8988T (cell line): ENCODE data around the gene CDYL.

Experiments
- DNase-seq: peaks from one replicate; pipeline ENCODE4 v3.0.0; 2011

The CDYL gene

DNA sequence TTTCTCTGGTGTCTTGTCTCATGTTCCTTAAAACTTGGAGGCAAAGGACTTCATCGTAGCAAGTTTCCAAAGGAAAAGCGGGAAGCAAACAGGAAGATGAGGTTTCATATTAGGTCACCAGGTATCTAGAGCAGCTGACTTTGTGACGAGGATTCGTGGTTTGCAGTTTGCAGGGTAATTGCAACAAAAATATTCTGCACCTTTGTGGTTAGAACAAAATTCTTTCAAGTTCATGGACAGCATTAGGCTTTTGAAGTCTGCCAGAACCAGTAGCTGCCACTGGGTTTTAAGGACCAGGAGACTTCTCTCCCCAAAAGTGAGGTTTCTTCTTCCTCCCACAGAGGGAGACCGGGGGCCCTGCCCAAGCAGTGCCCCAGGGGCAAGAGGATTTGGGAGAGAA is 164.2 kb downstream of the CDYL start:
- DNase-seq, result no peak

DNA sequence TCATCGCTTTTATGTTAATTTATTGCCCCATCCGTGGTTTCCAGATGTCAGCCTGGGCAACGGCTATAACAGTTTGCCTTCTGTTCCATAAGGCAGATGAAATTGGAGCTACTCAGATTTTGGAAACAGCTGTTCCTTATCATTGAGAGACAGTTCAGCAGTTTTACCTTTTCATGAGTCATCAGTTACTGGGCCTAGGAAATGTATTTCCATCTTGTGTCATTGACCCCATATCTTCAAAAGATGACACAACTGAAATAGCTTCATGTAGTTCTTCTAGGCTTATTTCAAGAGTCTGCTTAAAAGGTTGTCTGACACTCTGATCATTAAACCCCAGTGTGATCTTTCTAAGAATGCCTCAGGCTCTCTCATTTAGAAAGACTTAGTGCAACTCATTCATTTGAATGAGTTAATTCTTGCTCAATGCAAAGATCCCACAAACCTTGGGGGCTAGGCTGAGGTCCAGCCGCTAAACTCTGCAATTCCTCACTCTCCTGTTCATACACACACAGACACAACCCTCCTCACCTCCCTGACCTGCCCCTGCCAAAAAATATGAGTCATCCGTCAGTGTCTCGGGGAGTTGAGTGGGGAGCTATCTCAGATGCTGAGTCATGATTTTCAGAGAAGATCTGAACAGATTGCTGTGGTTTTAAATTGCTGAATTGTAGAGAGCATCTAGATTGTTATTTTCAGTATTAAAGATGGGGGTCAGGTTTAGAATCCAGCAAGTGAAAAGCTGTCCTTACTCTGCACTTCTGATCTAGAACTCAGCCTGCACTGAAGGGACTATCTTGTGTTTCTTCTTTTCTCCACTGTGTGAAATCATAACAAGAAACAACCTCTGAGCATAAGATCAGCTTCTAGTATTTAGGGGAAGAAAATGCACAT is 165.8 kb downstream of the CDYL start:
- DNase-seq, result peak; percentile 62

GRCh38 chr6:4942673-4943009 is 166.4 kb downstream of the CDYL start:
- DNase-seq, result no peak

DNA sequence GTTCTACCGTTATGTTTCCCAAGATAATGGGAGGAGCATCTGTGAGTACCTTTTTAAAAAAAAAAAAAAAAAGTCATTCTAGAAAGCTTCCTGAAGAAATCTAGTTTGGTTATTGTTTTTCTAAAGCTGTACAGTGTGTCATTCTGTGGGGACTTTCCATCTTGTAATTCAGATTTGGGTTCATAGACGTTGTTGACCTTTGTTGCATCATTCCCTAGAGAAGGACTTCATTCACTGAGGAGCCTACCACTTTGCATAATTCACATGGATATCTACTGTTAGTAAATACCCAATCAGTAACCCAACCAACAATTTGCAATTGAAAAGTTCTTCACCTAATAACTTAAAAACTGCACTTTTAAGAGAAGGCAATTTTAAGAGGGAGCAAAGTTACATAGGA is 167.5 kb downstream of the CDYL start:
- DNase-seq, result no peak

DNA sequence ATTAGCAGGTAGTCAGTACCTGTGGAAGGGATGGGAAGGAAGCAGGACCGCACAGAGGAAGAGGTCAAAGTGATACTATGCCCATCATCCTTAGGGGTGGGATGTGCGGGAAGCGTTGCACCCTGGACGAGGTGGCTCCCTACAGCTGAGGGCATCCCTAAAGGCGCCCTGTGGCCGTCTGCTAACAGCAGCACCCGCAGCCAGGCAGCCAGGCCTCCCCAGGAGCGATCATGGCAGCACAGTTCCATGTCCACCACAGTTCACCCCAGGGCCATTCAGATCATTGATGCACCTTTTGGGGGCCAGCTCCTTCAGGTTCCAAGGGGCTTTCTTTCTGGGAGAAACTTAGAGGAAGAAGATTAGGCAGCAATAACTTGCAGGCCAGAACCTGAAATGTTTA is 168.1 kb downstream of the CDYL start:
- DNase-seq, result no peak

DNA sequence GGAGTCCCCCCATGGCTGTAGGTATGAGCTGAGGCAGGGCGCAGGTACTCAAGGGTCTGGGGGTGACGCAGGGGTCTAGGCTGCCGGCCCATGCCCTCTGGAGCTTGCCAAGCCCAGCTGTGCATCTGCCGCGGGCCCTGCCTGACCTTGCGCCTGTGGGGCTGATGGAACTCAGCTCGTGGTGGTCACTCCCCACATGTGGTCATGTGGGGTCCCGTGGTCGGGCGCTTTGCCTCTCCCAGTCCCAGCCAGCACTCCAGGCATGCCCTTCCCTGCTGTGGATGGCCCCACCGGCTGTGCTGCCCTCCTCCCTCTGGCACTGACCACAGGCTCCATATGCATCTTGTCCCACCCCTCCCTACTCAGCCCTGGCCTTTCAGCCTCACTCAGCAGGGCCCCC is 170.3 kb downstream of the CDYL start:
- no peak for DNase-seq

DNA sequence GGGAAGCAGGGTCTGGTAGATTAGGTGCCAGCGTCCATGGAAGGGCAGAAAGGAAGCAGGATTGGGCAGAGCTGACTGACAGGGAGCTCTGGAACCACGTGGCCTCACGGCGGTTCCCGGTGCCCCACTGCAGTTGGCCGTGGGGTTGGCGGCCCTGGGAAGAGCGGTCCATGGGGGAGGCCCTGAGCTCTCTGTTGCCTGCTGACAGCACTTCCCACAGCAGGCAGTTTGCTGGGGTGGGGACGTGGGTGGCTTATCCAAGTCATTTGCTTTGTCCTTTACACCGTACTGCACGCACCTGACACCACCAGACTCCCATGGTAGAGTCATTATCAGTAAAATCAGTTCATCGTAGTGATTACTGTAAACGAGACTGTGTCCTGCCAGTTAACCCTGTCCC is 171.5 kb downstream of the CDYL start:
- DNase-seq, result no peak

- no peak for DNase-seq
These were observed 172.7 kb downstream of the CDYL start for GRCh38 chr6:4948781-4949450.

DNA sequence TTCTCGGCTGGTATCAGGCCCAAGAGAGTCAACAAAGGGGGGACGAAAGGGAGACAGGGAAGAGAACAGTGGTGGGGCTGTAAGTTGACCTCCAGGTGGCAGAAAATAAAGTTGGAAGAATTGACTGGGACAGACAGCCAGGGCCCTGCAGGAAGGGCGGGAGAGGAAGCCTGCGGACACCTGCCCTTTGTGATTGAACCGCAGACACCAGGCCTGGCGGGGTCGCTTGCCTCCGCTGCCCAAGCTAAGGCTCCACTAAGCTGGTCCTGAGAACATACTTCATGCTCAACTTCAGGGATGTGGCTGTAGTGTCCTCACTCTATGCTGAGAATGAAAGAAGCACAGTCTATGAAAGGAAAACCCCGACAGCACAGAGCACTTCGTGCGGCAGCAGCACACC is 173.9 kb downstream of the CDYL start:
- DNase-seq, result no peak

GRCh38 chr6:4950836-4951533 is 174.8 kb downstream of the CDYL start:
- no peak for DNase-seq

GRCh38 chr6:4953440-4953839 is 177.2 kb downstream of the CDYL start:
- no peak for DNase-seq

- no peak for DNase-seq
These were observed 180.4 kb downstream of the CDYL start for GRCh38 chr6:4956625-4957024.

- DNase-seq, result no peak
These were observed 181.5 kb downstream of the CDYL start for GRCh38 chr6:4957521-4958231.

GRCh38 chr6:4958624-4959023 is 182.4 kb downstream of the CDYL start:
- no peak for DNase-seq

GRCh38 chr6:4961322-4962168 is 185.3 kb downstream of the CDYL start:
- no peak for DNase-seq

DNA sequence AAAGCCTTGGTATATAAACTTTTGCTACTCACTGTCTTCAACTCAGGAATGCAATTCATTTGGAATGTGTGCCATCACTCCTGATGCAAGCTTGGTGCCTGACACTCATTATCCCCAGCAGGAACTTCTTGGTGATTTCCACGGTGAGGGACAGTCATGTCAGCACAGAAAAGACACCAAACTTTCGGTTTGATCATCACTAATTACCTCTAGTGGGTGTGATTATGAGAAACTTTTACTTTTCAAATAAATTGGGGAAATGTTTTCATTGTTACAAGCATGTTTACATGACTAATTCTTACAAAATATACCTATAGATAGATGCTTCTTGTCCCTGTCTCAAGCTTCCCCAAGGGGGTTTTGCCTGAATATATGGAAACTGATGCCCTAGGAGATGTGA is 186.7 kb downstream of the CDYL start:
- DNase-seq, result no peak

DNA sequence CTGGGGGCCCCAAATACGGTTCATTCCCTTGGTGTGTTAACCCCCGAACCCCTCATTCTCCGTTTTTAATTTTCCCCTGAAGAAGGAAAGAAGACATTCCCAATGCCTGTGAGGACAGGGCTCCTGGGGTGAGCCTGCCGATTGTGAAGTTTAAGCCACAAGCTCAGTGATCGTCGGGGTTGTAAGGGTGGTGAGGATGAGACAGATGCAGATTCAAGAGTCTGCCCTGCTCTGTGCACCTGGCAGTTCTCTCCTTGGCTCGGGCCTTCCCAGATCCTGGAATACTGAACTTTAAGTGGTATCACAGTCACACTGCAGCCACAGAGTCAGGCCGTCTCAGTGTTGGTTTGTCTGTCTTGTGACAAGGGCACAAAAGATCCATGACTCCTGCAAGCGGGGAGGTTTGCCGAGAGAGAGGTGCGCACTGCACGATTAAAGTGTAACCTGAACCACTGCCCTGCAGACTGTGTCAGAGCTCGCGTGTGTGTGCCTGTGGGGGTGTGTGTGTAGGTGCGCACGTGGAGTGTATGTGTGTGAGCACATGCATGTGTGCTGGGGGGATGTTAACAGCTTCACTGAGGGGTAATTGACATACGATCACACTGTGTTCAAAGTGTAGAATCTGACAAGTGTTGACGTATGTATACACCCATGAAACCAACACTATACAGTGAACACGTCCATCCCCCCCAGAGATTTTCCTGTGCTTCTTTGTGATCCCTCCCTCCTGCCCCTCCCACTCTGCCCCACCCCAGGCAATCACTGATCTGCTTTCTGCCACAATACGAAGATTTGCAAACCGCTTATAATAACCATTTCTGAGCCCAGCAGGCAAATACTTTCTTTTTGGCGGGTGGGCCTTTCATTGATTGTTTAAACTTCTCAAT is 188.7 kb downstream of the CDYL start:
- no peak for DNase-seq

GRCh38 chr6:4965562-4966389 is 189.6 kb downstream of the CDYL start:
- no peak for DNase-seq

DNA sequence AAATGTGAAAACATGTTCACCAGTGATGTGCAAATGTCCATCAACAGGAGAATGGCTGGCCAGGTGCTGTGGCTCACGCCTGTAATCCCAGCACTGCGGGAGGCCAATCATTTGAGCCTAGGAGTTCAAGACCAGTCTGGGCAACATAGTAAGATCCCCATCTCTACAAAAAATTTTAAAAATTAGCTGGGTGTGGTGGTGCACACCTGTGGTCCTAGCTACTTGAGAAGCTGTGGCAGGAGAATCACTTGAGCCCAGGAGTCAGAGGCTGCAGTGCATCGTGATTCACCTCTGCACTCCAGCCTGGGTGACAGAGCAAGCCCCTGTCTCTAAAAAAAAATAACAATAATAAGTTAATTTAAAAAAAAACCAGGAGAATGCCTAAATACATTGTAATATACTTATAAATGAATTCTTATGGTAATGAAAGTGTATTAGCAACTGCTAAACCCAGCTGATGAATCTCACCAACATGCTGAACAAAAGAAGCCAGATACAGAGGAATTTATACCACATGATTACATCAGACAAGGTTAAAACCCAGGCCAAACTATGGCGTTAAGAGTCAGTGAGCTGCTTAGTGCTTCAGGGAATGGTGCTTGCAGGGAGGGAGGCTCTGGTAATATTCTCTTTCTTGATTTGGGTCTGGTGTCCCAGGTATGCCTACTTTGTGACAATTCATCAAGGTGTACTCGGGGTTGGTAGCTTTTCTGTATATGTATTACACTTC is 191.3 kb downstream of the CDYL start:
- no peak for DNase-seq
